Stimulated activated CD4-positive, alpha-beta T cell treated with anti-CD3 and anti-CD28 coated beads, TNF-alpha, amount 100 ng/mL, for 48 hours (primary cell): Measurements from ENCODE around the gene PRR9.

Source experiments
- DNase-seq, 3 donors: peaks; one replicate each; pipeline ENCODE4 v3.0.0-alpha.2; 2020; ENCODE audit warnings: low read depth in 3 of 3

PRR9 gene

GRCh38 chr1:153229076-153229829, 11.9 kb downstream of the PRR9 start:
- peak in 1 of 3 donors; percentile 18 for DNase-seq

GRCh38 chr1:153231363-153231762, 14.0 kb downstream of the PRR9 start:
- no peak for DNase-seq

GRCh38 chr1:153231785-153232184, 14.4 kb downstream of the PRR9 start:
- no peak for DNase-seq

GRCh38 chr1:153232553-153232952, 15.2 kb downstream of the PRR9 start:
- no peak for DNase-seq

- no peak for DNase-seq
Observed at GRCh38 chr1:153233448-153233847, 16.1 kb downstream of the PRR9 start.

GRCh38 chr1:153238527-153238926, 21.1 kb downstream of the PRR9 start:
- DNase-seq = no peak

GRCh38 chr1:153242160-153242559, 24.8 kb downstream of the PRR9 start:
- no peak for DNase-seq

GRCh38 chr1:153245466-153245865, 28.1 kb downstream of the PRR9 start:
- no peak for DNase-seq

- DNase-seq = no peak
Observed at GRCh38 chr1:153246018-153246417, 28.6 kb downstream of the PRR9 start.

- DNase-seq = no peak
Observed at GRCh38 chr1:153246825-153247224, 29.4 kb downstream of the PRR9 start.

- DNase-seq = no peak
Observed at GRCh38 chr1:153248176-153248879, 30.9 kb downstream of the PRR9 start.

- no peak for DNase-seq
Observed at GRCh38 chr1:153250166-153250565, 32.8 kb downstream of the PRR9 start.

GRCh38 chr1:153251087-153251486, 33.7 kb downstream of the PRR9 start:
- DNase-seq = no peak

- no peak for DNase-seq
Observed at GRCh38 chr1:153251562-153251961, 34.2 kb downstream of the PRR9 start.

- DNase-seq = no peak
Observed at GRCh38 chr1:153251988-153252387, 34.6 kb downstream of the PRR9 start.

- DNase-seq = no peak
Observed at GRCh38 chr1:153253076-153253475, 35.7 kb downstream of the PRR9 start.

- DNase-seq = no peak
Observed at GRCh38 chr1:153253693-153254092, 36.3 kb downstream of the PRR9 start.

- no peak for DNase-seq
Observed at GRCh38 chr1:153259387-153259786, 42.0 kb downstream of the PRR9 start, which contains the start of gene LORICRIN. LORICRIN (plus strand) TSS chr1:153259687; CDS start chr1:153260950, 1,263 bp downstream.

GRCh38 chr1:153260585-153261280, 43.3 kb downstream of the PRR9 start:
- DNase-seq = no peak

- no peak for DNase-seq
Observed at GRCh38 chr1:153261281-153262069, 44.1 kb downstream of the PRR9 start.

GRCh38 chr1:153262070-153262366, 44.6 kb downstream of the PRR9 start:
- DNase-seq = no peak
